GM23338 (cell line): ENCODE data around the gene CAST.

Experiments used
- CREB1 ChIP-seq: fragments of 250-450 bp; sonication (Bioruptor Pico); IDR thresholded peaks from 2 replicates; pipeline ENCODE4 v1.5.0; 2020; ENCODE audit warnings: low read depth, mild to moderate bottlenecking, moderate library complexity
- CTCF ChIP-seq, 2 experiments: fragments of 200-600 bp in 1 of 2; sonication (generic) in 1 of 2; conservative IDR thresholded peaks; 2 replicates each; pipeline versions ENCODE4 v1.5.1 to v1.6.1; 2016 to 2017; ENCODE audit warnings: antibody characterized with exemption in 2 of 2, low read depth in 2 of 2, mild to moderate bottlenecking in 2 of 2, moderate library complexity in 1 of 2
- EZH2 ChIP-seq: fragments of 200-600 bp; sonication (generic); IDR thresholded peaks from one replicate; pipeline ENCODE4 v1.8.0; 2017; ENCODE audit warnings: antibody characterized with exemption, mild to moderate bottlenecking, low read depth; ENCODE audit not compliant: unreplicated experiment
- EZH2phosphoT487 ChIP-seq: fragments of 200-600 bp; sonication (generic); IDR thresholded peaks from one replicate; pipeline ENCODE4 v1.8.1; 2018; ENCODE audit warnings: antibody characterized with exemption; ENCODE audit not compliant: unreplicated experiment
- NANOG ChIP-seq: IDR thresholded peaks from 2 replicates; pipeline ENCODE4 v1.6.1; 2016; ENCODE audit warnings: antibody characterized with exemption, borderline replicate concordance
- POLR2AphosphoS5 ChIP-seq: IDR thresholded peaks from 2 replicates; pipeline ENCODE4 v1.6.1; 2016; ENCODE audit warnings: antibody characterized with exemption, low read depth
- REST ChIP-seq: IDR thresholded peaks from one replicate; pipeline ENCODE4 v1.6.1; 2018; ENCODE audit warnings: antibody characterized with exemption; ENCODE audit not compliant: unreplicated experiment
- STAT1 ChIP-seq: IDR thresholded peaks from one replicate; pipeline ENCODE4 v1.6.1; 2016; ENCODE audit warnings: antibody characterized with exemption; ENCODE audit not compliant: unreplicated experiment
- ZNF114 ChIP-seq: fragments of 250-450 bp; sonication (Bioruptor Pico); IDR thresholded peaks from 2 replicates; pipeline ENCODE4 v1.5.0; 2020; ENCODE audit warnings: mild to moderate bottlenecking, moderate library complexity
- ZNF331 ChIP-seq: fragments of 250-450 bp; sonication (Bioruptor Pico); IDR thresholded peaks from 2 replicates; pipeline ENCODE4 v1.5.0; 2020; ENCODE audit warnings: low read depth, mild to moderate bottlenecking, moderate library complexity

GRCh38 chr5:96720408-96720807 is 58.2 kb downstream of the CAST start:
- TF ChIP-seq CTCF (conservative IDR thresholded peaks at IDR 0.05; ENCODE audit: low read depth in 2 of 2): peak in 1 of 2 experiments; percentile 22; a peak in 1 of 4 replicates
- TF ChIP-seq POLR2AphosphoS5: no peak
- TF ChIP-seq ZNF331 (CRISPR knock-in tag): no peak
- TF ChIP-seq EZH2: no peak
- TF ChIP-seq STAT1: no peak
- TF ChIP-seq REST: no peak
- TF ChIP-seq CREB1 (CRISPR knock-in tag): no peak
- TF ChIP-seq NANOG: no peak
- no peak for TF ChIP-seq ZNF114
- TF ChIP-seq EZH2phosphoT487: no peak
